Activated CD4-positive, alpha-beta T cell treated with anti-CD3 and anti-CD28 coated beads, Interleukin-2, amount 50 U/mL, for 48 hours (primary cell): ENCODE results near the gene FOXF2.

Experiments used
- DNase-seq, 2 experiments: peaks; one replicate each; pipeline ENCODE4 v3.0.0-alpha.2; 2020

FOXF2 gene

DNA sequence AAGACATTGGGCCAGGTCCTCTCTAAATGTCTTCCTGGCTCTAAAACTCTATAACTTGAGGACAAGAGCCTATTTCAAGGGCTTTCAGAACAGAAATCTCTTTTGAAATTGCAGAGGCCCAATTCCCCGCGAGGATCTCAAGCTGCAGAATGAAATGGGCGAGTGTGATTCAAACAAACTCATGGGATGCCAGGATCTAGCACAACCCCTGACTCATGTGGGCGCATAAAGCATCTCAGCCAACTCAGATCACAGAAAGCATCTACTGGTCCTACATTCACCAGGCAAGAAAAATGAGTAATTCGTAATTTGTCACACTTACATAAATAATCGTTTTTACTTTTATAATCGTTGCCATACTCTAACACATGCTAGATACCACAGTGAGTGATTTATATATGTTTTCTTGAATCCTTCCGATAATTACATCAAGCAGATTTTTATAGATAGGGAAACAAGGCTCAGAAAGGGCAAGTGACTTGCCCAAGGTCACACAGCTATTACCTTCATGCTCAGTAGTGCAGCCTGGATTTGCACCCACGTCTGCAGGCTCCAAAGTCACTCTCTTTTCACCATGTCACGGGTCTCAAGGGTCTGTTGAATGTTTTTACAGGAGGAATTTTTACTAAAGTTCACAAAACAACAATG, 26.2 kb downstream of the FOXF2 start:
- no peak for DNase-seq

- no peak for DNase-seq
These were observed 26.9 kb downstream of the FOXF2 start for GRCh38 chr6:1416191-1416760.

DNA sequence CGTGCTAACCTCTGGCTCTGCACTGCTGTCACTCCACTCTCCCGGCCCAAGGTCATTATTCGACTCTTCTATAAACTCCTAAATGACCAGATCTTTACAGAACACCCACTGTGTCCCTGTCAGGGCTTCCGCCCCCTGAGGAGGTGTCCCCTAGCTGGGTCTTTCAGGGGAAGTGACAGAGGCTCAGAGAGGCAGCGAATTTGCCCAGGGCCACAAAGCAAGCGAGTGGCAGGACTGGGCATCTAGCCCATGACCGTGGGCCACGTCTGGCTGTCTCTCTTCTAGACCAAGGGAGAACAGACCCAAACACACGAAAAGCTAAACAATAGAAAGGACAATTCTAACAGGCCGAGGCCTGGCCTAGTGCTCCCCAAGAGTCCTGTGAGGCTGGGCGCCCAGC, 27.4 kb downstream of the FOXF2 start:
- DNase-seq, result no peak

- no peak for DNase-seq
These were observed 28.3 kb downstream of the FOXF2 start for GRCh38 chr6:1417718-1418117.

- DNase-seq, result no peak
These were observed 29.3 kb downstream of the FOXF2 start for GRCh38 chr6:1418471-1419191.

DNA sequence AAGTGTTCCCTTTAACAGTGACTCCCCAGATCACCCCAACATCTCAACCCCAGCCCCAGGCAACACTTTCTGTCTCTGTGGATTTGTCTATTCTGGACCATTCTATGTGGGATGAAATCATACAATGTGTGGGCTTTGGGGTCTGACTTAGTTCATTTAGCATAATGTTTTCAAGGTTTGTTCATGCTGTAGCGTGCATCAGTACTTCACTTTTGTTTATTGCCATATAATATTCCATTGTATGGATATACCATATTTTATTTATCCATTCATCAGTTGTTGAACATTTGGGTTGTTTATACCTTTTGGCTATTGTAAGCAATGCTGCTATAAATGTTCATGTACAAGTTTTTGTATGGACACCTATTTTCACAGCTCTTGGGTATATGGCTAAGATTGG, 31.0 kb downstream of the FOXF2 start:
- DNase-seq, result no peak

DNA sequence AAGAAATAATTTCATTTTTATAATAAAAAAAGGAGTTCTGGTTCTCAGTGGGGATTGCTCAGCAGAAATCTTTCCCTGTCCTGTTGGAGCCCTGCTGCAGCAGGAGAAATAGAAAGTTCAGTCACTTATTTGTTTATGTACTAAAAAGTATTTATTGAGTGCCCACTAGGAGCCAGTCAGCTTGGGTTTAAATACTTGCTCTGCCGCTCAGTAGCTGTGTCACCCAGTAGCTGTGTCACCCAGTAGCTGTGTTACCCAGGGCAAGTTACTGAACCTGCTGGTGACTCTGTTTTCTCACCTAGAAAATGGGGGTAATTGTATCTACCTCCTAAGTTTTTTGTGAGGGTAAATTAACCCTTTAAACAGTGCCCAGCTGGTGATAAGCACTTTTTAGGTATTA, 32.9 kb downstream of the FOXF2 start:
- no peak for DNase-seq

- DNase-seq, result no peak
These were observed 34.2 kb downstream of the FOXF2 start for GRCh38 chr6:1423578-1423977.

DNA sequence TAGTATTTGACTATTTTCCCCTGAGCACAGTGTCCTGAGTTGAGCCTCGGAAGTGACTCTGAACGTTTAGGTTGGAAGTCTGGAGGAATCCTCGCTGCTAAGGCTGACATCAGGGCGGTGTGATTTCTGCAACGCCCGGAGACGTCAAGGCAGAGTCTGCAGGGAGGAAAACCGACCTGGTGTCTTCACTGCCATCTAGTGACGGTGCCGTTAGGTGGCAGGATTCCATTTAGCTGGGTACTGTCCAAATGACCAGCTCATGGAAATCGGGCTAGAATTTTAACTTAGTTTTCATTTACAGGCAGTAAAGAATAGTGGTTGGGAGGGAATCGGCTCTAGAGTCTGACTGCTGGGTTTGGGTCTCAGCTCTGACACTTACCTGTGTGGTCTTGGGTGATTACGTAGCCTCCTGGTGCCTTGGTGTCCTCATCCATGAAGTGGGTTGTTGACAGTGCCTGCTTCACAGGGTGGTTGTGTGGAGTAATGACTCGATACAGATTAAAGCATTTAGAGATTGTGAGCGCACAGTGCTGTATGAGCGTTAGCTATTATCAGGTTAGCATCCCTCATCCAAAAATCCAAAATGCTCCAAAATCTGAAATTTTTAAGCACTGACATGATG, 35.0 kb downstream of the FOXF2 start:
- DNase-seq, result peak; percentile 21 to 37

DNA sequence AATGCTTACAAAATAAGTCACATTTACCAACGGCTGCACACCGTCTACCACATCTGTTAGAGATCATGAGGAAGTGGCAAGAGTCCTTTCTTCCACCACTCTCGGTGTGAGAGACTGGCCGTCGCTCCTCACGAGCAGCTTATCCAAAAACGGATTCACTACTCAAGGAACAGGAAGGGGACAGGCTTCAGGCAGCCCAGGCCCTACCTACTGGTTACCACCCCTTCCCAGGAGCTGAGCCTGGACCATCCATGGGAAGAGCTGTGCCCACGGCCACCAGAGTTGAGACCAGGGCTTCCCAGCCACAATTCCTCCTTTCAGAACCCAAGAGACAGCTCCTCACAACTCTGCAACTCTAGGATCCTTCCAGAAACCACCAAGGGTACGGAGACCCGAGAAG, 37.0 kb downstream of the FOXF2 start:
- no peak for DNase-seq

DNA sequence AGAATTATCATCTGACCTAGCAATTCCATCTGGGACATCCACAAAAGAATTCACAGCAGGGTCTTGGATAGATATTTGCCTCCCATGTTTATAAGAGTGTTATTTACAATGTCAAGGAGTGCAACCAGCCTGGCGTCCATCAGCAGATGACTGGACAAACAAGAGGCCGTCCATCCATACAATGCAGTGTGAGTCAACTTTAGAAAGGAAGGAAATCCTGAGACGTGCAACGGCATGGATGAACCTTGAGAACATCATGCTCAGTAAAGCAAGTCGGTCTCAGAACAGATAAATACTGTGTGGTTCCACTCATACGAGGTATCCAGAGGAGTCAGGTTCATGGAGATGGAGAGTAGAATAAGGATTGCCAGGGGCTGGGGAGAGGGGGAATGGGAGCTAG, 46.4 kb downstream of the FOXF2 start:
- no peak for DNase-seq

GRCh38 chr6:1436334-1437306, 47.2 kb downstream of the FOXF2 start:
- peak; percentile 10 to 34 for DNase-seq

- no peak for DNase-seq
These were observed 48.4 kb downstream of the FOXF2 start for GRCh38 chr6:1437553-1438406.

DNA sequence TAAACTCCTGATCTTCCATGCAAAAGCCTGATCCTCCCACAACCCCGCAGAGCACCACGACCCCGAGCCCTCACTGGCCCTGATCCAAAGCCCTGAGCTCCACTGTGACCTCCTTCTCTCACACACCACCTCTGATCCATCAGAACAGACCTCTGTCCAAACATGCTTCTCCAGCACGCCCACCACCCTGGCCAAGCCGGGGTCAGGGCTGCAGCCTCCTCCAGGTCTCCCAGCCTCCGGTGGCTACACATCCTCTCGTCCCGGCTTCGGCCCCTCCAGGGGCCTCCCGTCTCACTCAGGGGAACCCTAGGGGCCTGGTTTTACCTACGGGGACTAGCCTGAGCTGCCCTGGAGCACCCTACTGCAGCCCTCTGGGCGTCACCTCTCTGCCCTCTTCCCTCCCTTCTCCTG, 49.1 kb downstream of the FOXF2 start:
- no peak for DNase-seq

DNA sequence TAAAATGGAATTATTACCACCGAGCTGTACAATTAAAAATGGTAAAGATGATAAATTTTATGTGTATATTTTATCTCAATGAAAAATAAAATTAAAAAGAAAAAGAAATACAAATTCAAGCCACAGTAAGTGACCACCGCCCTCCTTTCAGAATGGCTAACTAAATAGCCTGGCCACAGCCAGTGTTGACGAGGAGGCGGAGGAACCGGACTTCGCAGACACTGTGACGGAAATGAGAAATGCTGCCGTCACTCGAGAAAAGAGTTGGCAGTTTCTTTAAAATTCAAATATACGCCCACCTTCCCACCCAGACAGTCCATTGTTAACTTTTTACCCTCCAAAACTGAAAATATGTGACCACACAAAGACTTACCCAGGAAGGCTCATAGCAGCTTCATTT, 50.0 kb downstream of the FOXF2 start:
- DNase-seq, result no peak

- no peak for DNase-seq
These were observed 53.6 kb downstream of the FOXF2 start for GRCh38 chr6:1442929-1443328.
